ENCODE measurements around the gene PCSK6.

PCSK6 gene

GRCh38 chr15:101314336-101315125 lies 175.0 kb downstream of the PCSK6 start:
- no peak overlapping the region for H3K4me3 ChIP-seq (ENCODE audit: low read depth, low read length)
- no peak for TF ChIP-seq CTCF (IDR thresholded peaks at IDR 0.05; ENCODE audit: low read depth, low read length)

DNA sequence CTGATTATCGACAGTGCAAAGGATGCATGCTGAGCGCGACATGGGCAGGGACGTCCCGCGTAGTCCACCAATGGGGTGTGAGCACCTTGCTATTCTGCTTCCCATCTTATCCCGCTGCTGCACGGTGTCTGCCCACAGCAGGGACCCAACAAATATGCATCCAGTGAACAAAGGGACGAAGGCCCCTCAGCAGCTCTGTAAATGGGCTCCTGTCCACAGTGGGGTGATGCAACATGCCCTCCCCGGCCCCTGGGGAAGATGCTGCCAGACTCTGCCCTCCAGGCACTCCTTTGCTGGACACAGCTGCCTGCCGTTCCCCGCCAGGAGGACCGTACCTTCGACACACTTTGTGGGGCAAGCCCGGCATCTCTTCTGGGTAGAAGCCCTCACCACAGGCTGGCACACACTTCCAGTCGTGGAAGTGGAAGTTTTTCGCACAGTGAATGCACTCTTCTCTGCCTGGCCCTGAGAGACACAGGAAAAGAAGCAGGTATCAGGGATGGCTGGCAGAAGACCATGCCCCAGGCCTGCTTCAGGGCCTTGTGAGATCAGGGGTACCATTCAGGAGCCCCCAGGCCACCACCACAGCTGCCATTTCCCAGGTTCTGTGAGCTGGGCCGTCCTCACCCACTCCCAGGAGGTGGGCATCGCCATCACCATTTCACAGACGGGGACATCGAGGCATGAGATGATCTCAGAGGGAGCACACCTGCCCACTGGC lies 176.3 kb downstream of the PCSK6 start:
- TF ChIP-seq CTCF (IDR thresholded peaks at IDR 0.05; ENCODE audit: low read depth, low read length), result no peak
- H3K4me3 ChIP-seq (ENCODE audit: low read depth, low read length), result no peak overlapping the region

- no peak for TF ChIP-seq CTCF (IDR thresholded peaks at IDR 0.05; ENCODE audit: low read depth, low read length)
- H3K4me3 ChIP-seq (ENCODE audit: low read depth, low read length), result no peak overlapping the region
Observed at GRCh38 chr15:101310508-101310907, 179.0 kb downstream of the PCSK6 start.

DNA sequence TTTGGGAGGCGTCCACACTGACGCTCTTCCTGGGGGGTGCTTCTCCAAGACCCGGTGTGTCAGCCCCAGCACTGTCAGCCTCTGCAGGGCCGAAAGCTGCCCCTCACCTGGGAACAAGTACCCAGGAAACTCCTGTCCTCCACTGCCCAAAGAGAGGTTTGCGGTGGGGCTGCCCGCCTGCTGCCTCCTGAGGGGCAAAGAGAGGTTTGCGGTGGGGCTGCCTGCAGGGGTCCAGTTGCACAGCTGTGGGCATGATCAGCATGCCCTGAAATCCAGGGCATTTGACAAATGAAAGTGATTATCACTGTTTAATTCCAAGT lies 179.4 kb downstream of the PCSK6 start:
- no peak overlapping the region for H3K4me3 ChIP-seq (ENCODE audit: low read depth, low read length)
- no peak for TF ChIP-seq CTCF (IDR thresholded peaks at IDR 0.05; ENCODE audit: low read depth, low read length)

GRCh38 chr15:101309436-101310160 lies 179.9 kb downstream of the PCSK6 start:
- TF ChIP-seq CTCF (IDR thresholded peaks at IDR 0.05; ENCODE audit: low read depth, low read length), result no peak
- no peak overlapping the region for H3K4me3 ChIP-seq (ENCODE audit: low read depth, low read length)

DNA sequence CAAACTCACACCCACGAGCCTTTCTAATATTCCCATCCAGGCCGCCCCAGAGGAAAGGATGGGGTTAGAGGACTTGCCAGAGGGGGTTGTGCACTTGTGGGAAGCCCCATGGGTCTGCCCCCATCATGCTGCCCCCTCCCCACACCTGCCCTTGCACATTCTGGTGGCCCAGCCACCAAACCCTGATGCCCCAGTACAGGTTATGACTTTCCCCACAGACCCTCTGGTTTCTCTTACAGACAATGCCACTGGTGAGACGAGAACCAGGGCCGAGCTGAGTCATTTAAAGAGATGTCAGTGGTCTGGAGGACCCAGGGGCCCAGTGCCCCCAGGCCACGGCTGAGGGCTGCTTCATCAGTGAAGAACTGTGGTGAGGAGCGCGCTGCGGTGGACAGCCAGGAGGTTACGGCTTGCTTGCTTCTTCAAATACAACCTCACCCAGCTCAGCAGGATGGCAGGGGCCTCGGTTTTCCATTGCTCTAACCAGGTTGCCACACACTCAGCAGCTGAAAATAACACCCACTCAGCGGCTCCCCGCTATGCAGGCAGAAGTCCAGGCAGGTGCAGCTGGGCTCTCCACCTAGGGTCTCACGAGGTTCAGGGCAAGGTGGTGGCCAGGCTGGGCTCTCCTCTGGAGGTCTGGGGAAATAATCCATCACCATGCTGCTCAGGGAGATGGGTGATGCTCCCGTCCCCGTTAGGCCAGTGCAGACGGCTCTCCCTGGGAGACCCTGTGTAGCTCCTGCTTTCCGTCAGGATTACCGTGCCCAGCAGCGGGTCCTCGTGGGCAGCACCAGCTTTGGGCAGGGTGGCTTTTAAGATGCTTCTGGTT lies 180.7 kb downstream of the PCSK6 start:
- no peak overlapping the region for H3K4me3 ChIP-seq (ENCODE audit: low read depth, low read length)
- no peak for TF ChIP-seq CTCF (IDR thresholded peaks at IDR 0.05; ENCODE audit: low read depth, low read length)

Data from WI38 (cell line).